CD4-positive, alpha-beta T cell treated with Interferon alpha-2 for 1 hour (primary cell): ENCODE data around the gene SAMD11.
A peak's percentile ranks its signal among the peaks of the same experiment; 100 is the strongest.
"Not testable (repeated sequence)": the region's sequence is repeated elsewhere in the genome, so short reads cannot be mapped to it uniquely, and the experiment has no call there.

Source experiments
- DNase-seq, 2 donors: peaks; one replicate each; pipeline ENCODE4 v3.0.0-alpha.2; 2020 to 2022

The SAMD11 gene

DNA sequence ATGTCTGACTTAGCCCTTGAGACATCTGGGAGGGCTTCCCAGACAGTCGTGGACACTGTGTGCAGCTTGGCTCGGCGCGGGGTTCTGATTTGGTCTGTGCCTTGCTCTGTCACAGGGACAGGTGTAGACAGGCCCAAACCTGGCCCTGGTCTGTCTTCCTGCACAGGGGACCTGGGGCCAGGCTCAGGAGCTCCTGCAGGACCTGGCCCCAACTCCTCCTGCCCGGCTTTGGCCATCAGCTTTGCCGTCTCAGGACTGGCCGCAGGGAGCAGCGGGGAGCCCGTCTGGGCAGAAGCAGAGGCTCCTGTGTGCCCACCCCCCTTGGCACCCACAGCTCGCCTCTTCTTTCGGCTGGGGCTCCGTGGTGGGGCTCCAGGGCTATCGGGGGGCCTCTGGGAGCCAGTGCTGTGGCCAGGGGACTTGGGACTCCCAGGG, 56.4 kb downstream of the SAMD11 start:
- DNase-seq = no peak

DNA sequence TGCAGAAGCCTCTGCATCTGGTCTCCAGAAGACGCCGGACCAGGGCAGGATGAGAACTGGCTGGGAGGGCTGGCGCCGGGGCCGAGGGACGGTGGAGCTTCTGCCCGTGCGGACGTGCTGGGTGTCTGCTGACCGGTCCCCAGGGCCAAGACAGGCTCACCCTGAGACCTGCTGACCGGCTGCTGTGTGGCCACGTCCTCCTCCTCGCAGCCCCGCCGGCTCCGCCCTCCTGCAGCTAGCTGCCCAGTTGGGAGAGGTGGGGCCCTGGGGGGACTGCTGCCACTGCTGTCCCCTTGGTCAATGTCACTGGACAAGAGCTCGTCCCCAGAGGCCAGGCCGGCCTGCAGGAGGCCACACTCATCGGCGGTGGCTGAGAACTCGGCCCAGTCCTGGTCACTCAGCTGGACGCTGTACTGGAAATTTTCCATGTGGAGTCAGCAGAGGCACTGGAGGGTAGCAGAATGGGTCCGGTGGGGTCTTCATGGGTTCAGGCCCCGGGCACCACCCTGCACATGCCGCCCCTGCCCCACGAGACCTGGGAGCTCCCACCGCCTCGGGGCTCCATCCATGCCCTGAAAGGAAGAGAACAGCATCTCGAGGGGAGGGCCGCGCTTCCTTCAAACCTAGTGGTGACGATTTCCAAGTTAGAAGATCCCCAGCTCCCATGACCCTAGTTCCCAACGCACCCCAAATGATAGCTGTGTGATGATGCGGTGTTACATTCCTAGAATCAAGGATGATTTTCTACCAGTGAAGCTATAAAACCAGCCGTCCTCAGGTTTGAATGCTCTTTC, 57.1 kb downstream of the SAMD11 start:
- no peak for DNase-seq

GRCh38 chr1:981491-981954, 57.8 kb downstream of the SAMD11 start:
- DNase-seq = no peak

DNA sequence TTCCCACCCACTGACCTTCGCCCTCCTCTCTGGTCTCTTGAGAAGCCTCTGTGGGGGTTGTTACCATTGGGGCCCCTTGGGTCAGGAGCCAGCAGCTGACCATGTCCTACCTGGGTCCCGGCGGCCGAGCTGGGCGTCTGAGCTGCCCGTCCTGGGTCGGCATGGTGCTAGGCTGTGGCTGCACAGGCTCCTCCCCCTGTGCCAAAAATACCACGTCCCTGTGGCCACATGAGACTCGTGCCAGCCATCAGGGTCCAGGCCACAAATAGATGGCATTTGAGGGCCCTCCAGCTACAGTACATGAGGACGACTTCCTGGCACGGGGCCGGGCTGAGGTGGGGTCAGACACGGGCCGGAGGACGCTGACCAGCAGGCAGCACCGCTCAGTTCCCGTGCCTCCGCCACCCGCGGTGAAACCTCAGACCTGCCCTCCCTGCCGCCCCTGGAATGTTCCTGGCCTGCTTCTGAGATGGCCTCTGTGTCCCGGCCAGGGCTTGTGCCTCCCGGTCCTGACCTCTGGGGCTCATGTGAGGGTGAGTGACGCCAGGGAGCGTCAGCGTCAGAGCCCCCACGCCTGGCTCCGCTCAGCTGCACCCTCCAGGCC, 58.3 kb downstream of the SAMD11 start, which contains the start of gene PERM1:
Gene PERM1 (minus strand): TSS at position 139 of the 604 bp plus-strand sequence. CDS start 1,064 bp downstream, outside the sequence.
- DNase-seq = no peak

- DNase-seq = no peak
Observed at GRCh38 chr1:982765-983436, 59.2 kb downstream of the SAMD11 start.

- DNase-seq = peak; percentile 48 to 64
Observed at GRCh38 chr1:983798-984475, 60.2 kb downstream of the SAMD11 start.

DNA sequence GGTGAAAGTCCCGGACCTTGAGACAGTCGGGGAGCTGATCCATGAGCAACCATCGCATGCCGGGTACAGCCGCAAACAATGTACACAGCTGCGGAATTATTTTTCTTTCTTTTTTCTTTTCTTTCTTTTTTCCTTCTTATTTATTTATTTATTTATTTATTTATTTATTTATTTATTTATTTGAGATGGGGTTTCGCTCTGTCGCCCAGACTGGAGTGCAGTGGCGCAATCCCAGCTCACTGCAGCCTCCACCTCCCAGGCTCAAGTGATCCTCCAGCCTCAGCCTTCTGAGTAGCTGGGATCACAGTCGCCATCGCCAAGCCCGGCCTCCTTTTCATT, 60.7 kb downstream of the SAMD11 start:
- no peak for DNase-seq

DNA sequence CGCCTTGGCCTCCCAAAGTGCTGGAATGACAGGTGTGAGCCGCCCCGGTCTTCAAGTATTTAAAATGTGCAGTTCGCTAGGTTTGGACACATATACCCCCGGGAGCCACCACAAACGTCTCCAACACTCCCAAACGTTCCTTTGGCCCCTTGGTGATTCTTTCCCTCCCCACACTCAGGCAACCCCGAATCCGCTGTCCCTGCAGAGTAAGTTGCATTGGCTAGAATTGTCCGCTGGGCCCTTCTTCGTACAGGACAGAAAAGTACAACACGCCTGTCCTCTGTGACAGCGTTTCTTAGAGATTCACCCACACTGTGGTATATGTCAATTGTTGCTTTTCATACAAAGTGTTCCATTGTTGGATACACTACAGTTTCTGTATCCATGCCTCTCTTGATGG, 61.4 kb downstream of the SAMD11 start:
- no peak for DNase-seq

DNA sequence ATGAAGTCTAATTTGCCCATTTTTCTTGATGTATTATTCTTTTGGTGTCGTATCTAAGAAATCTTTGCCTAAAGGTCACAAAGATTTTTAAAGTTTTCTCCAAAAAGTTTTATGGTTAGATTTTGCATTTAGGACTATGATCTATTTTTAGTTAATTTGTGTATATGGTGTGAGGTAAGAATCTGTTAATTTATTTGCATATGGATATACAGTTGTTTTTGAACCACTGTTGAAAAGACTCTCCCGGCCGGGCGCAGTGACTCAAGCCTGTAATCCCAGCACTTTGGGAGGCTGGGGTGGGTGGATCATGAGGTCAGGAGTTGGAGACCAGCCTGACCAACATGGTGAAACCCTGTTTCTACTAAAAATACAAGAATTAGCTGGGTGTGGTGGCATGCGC, 64.3 kb downstream of the SAMD11 start:
- not testable (repeated sequence) for DNase-seq

DNA sequence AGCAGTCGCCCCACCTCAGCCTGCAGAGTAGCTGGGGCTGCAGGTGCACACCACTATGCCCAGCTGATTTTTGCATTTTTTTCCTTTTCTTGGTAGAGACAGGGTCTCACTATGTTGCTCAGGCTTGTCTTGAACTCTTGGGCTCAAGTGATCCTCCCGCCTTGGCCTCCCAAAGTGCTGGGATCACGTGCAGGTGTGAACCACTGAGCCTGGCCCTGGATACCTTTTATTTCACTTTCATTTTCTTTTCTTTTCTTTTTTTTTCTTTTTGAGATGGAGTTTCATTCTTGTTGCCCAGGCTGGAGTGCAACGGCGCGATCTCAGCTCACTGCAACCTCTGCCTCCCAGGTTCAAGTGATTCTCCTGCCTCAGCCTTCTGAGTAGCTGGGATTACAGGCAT, 67.6 kb downstream of the SAMD11 start:
- DNase-seq = not testable (repeated sequence)

- no peak for DNase-seq
Observed at GRCh38 chr1:991895-992294, 68.2 kb downstream of the SAMD11 start.

DNA sequence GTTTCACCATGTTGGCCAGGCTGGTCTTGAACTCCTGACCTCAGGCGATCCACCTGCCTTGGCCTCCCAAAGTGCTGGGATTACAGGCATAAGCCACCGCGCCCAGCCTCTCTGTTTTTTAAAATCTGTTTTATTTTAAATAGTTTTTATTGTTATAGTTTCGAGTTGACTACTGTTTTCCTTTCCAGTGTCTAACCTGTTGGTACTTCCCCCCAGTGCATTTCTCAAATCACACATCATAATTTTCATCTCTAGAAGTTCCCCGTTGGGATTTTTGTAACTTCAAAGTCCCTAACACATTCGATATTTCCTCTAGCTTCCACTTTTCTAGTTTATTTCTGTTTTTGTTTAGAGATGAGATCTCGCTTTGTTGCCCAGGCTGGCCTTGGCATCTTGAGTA, 68.6 kb downstream of the SAMD11 start:
- DNase-seq = no peak

DNA sequence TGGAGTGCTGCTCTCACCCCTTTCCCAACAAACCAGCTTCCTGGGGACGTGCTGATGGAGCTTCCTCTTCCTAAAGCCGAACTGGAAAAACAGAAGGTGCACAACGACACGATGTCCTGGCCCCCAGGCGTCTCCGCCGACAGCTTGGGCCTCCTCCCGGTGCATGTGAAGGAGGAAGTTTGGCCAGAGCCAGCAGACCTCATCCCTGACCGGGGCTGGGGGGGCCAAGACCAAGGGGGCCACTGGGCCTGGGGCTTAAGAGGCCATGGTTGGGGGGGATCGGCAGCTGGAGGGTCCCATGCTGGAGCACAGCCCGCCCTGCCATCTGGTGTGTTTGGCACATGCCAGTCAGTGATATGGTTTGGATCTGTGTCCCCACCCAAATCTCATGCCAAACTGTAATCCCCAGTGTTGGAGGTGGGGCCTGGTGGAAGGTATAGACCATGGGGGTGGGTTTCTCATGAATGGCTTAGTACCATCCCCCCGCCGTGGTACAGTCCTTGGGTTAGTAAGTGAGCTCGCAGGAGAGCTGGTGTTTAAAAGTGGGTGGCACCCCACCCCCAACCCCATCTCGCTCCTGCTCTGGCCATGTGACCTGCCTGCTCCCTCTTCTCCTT, 69.8 kb downstream of the SAMD11 start:
- DNase-seq = no peak
